Neural cell (in vitro differentiated cells): ENCODE measurements around the gene LUM. TPM values are rescaled to one million over a fixed set of nuclear protein-coding genes. Genes with fewer than 3 reads are reported as not detected.

Experiments
- H2AFZ ChIP-seq: fragments of 200-600, 300-800 bp; sonication (generic), shearing (Covaris generic); 2 replicates; pipeline ENCODE4 v1.6.0; 2014; ENCODE audit warnings: low read depth, mild to moderate bottlenecking, antibody characterized with exemption, low read length, moderate library complexity
- H3F3A ChIP-seq: fragments of 200-600 bp; shearing (Covaris generic); 2 replicates; pipeline ENCODE4 v1.6.1; 2016; ENCODE audit warnings: mild to moderate bottlenecking, moderate library complexity, mixed read lengths, antibody characterized with exemption, low read length; ENCODE audit not compliant: insufficient read depth, poor library complexity, severe bottlenecking
- H3K27ac ChIP-seq: fragments of 200-600, 300-800 bp; sonication (generic), shearing (Covaris generic); 2 replicates; pipeline ENCODE4 v1.5.1; 2014; ENCODE audit warnings: mild to moderate bottlenecking, low read length, moderate library complexity
- H3K27me3 ChIP-seq: fragments of 300-800, 200-600 bp; sonication (generic), shearing (Covaris generic); 2 replicates; pipeline ENCODE4 v1.6.0; 2014; ENCODE audit warnings: mild to moderate bottlenecking, low read depth, low read length, moderate library complexity; ENCODE audit not compliant: insufficient read depth
- H3K36me3 ChIP-seq: fragments of 300-800, 200-600 bp; sonication (generic), shearing (Covaris generic); 2 replicates; pipeline ENCODE4 v1.5.1; 2014; ENCODE audit warnings: mild to moderate bottlenecking, antibody characterized with exemption, low read length, moderate library complexity; ENCODE audit not compliant: insufficient read depth
- H3K4me2 ChIP-seq: fragments of 300-800, 200-600 bp; sonication (generic), shearing (Covaris generic); 2 replicates; pipeline ENCODE4 v1.6.0; 2014; ENCODE audit warnings: mild to moderate bottlenecking, low read length
- H3K4me3 ChIP-seq: fragments of 300-800, 200-600 bp; sonication (generic), shearing (Covaris generic); 2 replicates; pipeline ENCODE4 v1.5.1; 2014; ENCODE audit warnings: mild to moderate bottlenecking, low read length, moderate library complexity
- H3K79me2 ChIP-seq: fragments of 200-600 bp; shearing (Covaris generic); replicated peaks from 2 replicates; pipeline ENCODE4 v1.6.0; 2014; ENCODE audit warnings: mild to moderate bottlenecking, low read length, moderate library complexity; ENCODE audit not compliant: insufficient read depth
- H3K9ac ChIP-seq: fragments of 300-800, 200-600 bp; sonication (generic), shearing (Covaris generic); 2 replicates; pipeline ENCODE4 v1.6.1; 2016; ENCODE audit warnings: mild to moderate bottlenecking, low read length, mixed read lengths
- H3K9me2 ChIP-seq: fragments of 200-600 bp; shearing (Covaris generic); 2 replicates; pipeline ENCODE4 v1.6.1; 2016; ENCODE audit warnings: mild to moderate bottlenecking, low read length, mixed read lengths; ENCODE audit not compliant: insufficient read depth
- H3K9me3 ChIP-seq: fragments of 200-600, 300-800 bp; sonication (generic), shearing (Covaris generic); 2 replicates; pipeline ENCODE4 v1.6.1; 2016; ENCODE audit warnings: mild to moderate bottlenecking, mixed run types, low read length, moderate library complexity, mixed read lengths
- H4K20me1 ChIP-seq: fragments of 200-600 bp; shearing (Covaris generic); 2 replicates; pipeline ENCODE4 v1.6.1; 2016; ENCODE audit warnings: mild to moderate bottlenecking, mixed run types; ENCODE audit not compliant: insufficient read depth
- EP300 ChIP-seq: fragments of 450-650 bp; conservative IDR thresholded peaks from 2 replicates; pipeline ENCODE4 v1.6.1; 2014; ENCODE audit warnings: antibody characterized with exemption, mild to moderate bottlenecking, moderate library complexity; ENCODE audit not compliant: poor library complexity, severe bottlenecking
- EZH2 ChIP-seq: fragments of 200-600, 300-800 bp; shearing (Covaris generic), sonication (generic); IDR thresholded peaks from 2 replicates; pipeline ENCODE4 v1.6.1; 2014; ENCODE audit warnings: antibody characterized with exemption, low read length, borderline replicate concordance, mild to moderate bottlenecking; ENCODE audit not compliant: insufficient read depth, poor library complexity, severe bottlenecking
- MXI1 ChIP-seq: fragments of 450-650 bp; conservative IDR thresholded peaks from 2 replicates; pipeline ENCODE4 v1.6.1; 2014; ENCODE audit warnings: antibody characterized with exemption, mild to moderate bottlenecking; ENCODE audit not compliant: poor library complexity, severe bottlenecking
- POLR2AphosphoS5 ChIP-seq: IDR thresholded peaks from 2 replicates; pipeline ENCODE4 v1.6.1; 2012
- RAD21 ChIP-seq: fragments of 450-650 bp; conservative IDR thresholded peaks from 2 replicates; pipeline ENCODE4 v1.6.1; 2014; ENCODE audit warnings: antibody characterized with exemption, mild to moderate bottlenecking, moderate library complexity
- SMC3 ChIP-seq: fragments of 450-650 bp; conservative IDR thresholded peaks from 2 replicates; pipeline ENCODE4 v1.6.1; 2014; ENCODE audit warnings: antibody characterized with exemption, mild to moderate bottlenecking, moderate library complexity; ENCODE audit not compliant: poor library complexity
- TAF1 ChIP-seq: IDR thresholded peaks from 2 replicates; pipeline ENCODE4 v1.6.1; 2012; ENCODE audit warnings: low read depth
- polyA plus RNA-seq: library from polyadenylated mRNA; depleted of rRNA; stranded (reverse); fragments of >200 nt; gene quantifications from 2 replicates; pipeline ENCODE4 v1.2.3, GENCODE V29; 2014
- TF ChIP-seq, protein P1 (sequence below): fragments of 450-650 bp; IDR thresholded peaks from 2 replicates; pipeline ENCODE4 v1.5.1; 2014; ENCODE audit warnings: antibody characterized with exemption, mild to moderate bottlenecking, moderate library complexity; ENCODE audit not compliant: poor library complexity, severe bottlenecking
- TF ChIP-seq, protein P2 (sequence below): IDR thresholded peaks from 2 replicates; pipeline ENCODE4 v1.6.1; 2012; ENCODE audit warnings: borderline replicate concordance

LUM gene
- polyA plus RNA-seq, 1 donor from 2014 or later = 0.89 TPM

- H4K20me1 ChIP-seq = no peaks in the 10 kb centered on the region
- no peak overlapping the region for H3K4me2 ChIP-seq
- no peak overlapping the region for H2AFZ ChIP-seq
- no peak overlapping the region for H3K9ac ChIP-seq
- H3K9me3 ChIP-seq = no peaks in the 10 kb centered on the region
- H3K27ac ChIP-seq = no peak overlapping the region
- no peaks in the 10 kb centered on the region for H3K9me2 ChIP-seq
- no peaks in the 10 kb centered on the region for H3K79me2 ChIP-seq
- no peak for TF ChIP-seq EZH2
- TF ChIP-seq, protein P1, sequence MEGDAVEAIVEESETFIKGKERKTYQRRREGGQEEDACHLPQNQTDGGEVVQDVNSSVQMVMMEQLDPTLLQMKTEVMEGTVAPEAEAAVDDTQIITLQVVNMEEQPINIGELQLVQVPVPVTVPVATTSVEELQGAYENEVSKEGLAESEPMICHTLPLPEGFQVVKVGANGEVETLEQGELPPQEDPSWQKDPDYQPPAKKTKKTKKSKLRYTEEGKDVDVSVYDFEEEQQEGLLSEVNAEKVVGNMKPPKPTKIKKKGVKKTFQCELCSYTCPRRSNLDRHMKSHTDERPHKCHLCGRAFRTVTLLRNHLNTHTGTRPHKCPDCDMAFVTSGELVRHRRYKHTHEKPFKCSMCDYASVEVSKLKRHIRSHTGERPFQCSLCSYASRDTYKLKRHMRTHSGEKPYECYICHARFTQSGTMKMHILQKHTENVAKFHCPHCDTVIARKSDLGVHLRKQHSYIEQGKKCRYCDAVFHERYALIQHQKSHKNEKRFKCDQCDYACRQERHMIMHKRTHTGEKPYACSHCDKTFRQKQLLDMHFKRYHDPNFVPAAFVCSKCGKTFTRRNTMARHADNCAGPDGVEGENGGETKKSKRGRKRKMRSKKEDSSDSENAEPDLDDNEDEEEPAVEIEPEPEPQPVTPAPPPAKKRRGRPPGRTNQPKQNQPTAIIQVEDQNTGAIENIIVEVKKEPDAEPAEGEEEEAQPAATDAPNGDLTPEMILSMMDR = no peak
- no peak for TF ChIP-seq RAD21
- H3K36me3 ChIP-seq = no peaks in the 10 kb centered on the region
- no peaks in the 10 kb centered on the region for H3K27me3 ChIP-seq
- H3F3A ChIP-seq = no peaks in the 10 kb centered on the region
- H3K4me3 ChIP-seq = no peak overlapping the region
Observed at GRCh38 chr12:91119089-91119488, 7.8 kb upstream of the LUM start.

DNA sequence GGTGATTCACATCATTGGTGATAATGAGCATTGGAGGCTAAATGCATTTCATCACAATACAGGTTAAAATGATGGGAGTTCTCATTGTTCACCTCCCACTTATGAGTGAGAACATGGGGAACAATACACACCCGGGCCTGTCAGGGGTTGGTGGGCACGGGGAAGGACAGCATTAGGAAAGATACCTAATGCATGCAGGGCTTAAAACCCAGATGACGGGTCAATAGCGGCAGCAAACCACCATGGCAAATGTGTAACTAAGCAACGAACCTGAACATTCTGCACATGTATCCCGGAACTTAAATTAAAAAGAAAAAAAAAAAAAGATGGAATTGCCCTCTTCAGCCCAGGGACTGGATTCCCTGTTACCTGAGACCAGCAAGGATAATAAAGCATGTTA is 2.3 kb upstream of the LUM start:
- no peaks in the 10 kb centered on the region for H3K79me2 ChIP-seq
- H2AFZ ChIP-seq = no peak overlapping the region
- H4K20me1 ChIP-seq = no peaks in the 10 kb centered on the region
- no peak overlapping the region for H3K4me3 ChIP-seq
- no peak overlapping the region for H3K4me2 ChIP-seq
- H3F3A ChIP-seq = no peaks in the 10 kb centered on the region
- H3K9me3 ChIP-seq = no peaks in the 10 kb centered on the region
- H3K27me3 ChIP-seq = no peaks in the 10 kb centered on the region
- TF ChIP-seq POLR2AphosphoS5 (no peak), RAD21 (no peak), SMC3 (no peak), MXI1 (no peak), TAF1 (no peak), EZH2 (no peak), EP300 (no peak)
- TF ChIP-seq, protein P1 = no peak
- TF ChIP-seq, protein P2, sequence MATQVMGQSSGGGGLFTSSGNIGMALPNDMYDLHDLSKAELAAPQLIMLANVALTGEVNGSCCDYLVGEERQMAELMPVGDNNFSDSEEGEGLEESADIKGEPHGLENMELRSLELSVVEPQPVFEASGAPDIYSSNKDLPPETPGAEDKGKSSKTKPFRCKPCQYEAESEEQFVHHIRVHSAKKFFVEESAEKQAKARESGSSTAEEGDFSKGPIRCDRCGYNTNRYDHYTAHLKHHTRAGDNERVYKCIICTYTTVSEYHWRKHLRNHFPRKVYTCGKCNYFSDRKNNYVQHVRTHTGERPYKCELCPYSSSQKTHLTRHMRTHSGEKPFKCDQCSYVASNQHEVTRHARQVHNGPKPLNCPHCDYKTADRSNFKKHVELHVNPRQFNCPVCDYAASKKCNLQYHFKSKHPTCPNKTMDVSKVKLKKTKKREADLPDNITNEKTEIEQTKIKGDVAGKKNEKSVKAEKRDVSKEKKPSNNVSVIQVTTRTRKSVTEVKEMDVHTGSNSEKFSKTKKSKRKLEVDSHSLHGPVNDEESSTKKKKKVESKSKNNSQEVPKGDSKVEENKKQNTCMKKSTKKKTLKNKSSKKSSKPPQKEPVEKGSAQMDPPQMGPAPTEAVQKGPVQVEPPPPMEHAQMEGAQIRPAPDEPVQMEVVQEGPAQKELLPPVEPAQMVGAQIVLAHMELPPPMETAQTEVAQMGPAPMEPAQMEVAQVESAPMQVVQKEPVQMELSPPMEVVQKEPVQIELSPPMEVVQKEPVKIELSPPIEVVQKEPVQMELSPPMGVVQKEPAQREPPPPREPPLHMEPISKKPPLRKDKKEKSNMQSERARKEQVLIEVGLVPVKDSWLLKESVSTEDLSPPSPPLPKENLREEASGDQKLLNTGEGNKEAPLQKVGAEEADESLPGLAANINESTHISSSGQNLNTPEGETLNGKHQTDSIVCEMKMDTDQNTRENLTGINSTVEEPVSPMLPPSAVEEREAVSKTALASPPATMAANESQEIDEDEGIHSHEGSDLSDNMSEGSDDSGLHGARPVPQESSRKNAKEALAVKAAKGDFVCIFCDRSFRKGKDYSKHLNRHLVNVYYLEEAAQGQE = no peak
- no peak overlapping the region for H3K9ac ChIP-seq
- H3K27ac ChIP-seq = no peak overlapping the region
- no peaks in the 10 kb centered on the region for H3K9me2 ChIP-seq
- no peaks in the 10 kb centered on the region for H3K36me3 ChIP-seq
